OCI-LY7 (cell line): ENCODE measurements around the gene UBD. TPM values are rescaled to one million over a fixed set of nuclear protein-coding genes. Genes with fewer than 3 reads are reported as not detected.

Source experiments
- BruUV-seq: library from RNA; stranded (reverse); fragments of 400-500 nt; replicated peaks from 2 replicates; lab custom pipeline; 2021; lab: Mats Ljungman, UMichigan
- CTCF ChIA-PET: fragments of 300-600 bp; sonication (Branson Sonifier 250); formaldehyde crosslinking; loops from one replicate; lab custom pipeline; 2022; ENCODE audit warnings: antibody characterized with exemption; ENCODE audit not compliant: unreplicated experiment; lab: Charles Lee
- POLR2A ChIA-PET: fragments of 300-600 bp; sonication (Branson Sonifier 250); formaldehyde crosslinking; loops from one replicate; lab custom pipeline; 2022; ENCODE audit warnings: antibody characterized with exemption; lab: Charles Lee
- DNase-seq: peaks from one replicate; pipeline ENCODE4 v3.0.0-alpha.2; 2015; ENCODE audit warnings: low spot score
- H2AFZ ChIP-seq: fragments of 200-600 bp; sonication (generic), shearing (Covaris generic); 2 replicates; pipeline ENCODE4 v1.6.1; 2014; ENCODE audit warnings: mild to moderate bottlenecking, antibody characterized with exemption, low read length, moderate library complexity
- H3K27ac ChIP-seq: fragments of 200-600 bp; sonication (generic); 2 replicates; pipeline ENCODE4 v1.5.1; 2014; ENCODE audit warnings: mixed run types, low read depth, mild to moderate bottlenecking, moderate library complexity, low read length, inconsistent platforms; ENCODE audit not compliant: poor library complexity, severe bottlenecking
- H3K36me3 ChIP-seq: fragments of 200-600 bp; sonication (generic); 2 replicates; pipeline ENCODE4 v1.6.1; 2014; ENCODE audit warnings: mild to moderate bottlenecking, antibody characterized with exemption, low read length, moderate library complexity, mixed read lengths; ENCODE audit not compliant: insufficient read depth
- H3K4me1 ChIP-seq: fragments of 200-600 bp; sonication (generic); 2 replicates; pipeline ENCODE4 v1.5.1; 2014; ENCODE audit warnings: mild to moderate bottlenecking, low read length; ENCODE audit not compliant: insufficient read depth, poor library complexity, severe bottlenecking
- H3K4me2 ChIP-seq: fragments of 200-600 bp; sonication (generic); 2 replicates; pipeline ENCODE4 v1.6.1; 2014; ENCODE audit warnings: mild to moderate bottlenecking, low read length
- H3K4me3 ChIP-seq: fragments of 200-600 bp; sonication (generic); 2 replicates; pipeline ENCODE4 v1.5.1; 2014; ENCODE audit warnings: mild to moderate bottlenecking, low read depth, low read length; ENCODE audit not compliant: poor library complexity, severe bottlenecking
- H3K79me2 ChIP-seq: fragments of 200-600 bp; sonication (generic); 2 replicates; pipeline ENCODE4 v1.6.1; 2016; ENCODE audit warnings: low read depth, mild to moderate bottlenecking, low read length, moderate library complexity, mixed read lengths; ENCODE audit not compliant: insufficient read depth
- H3K9me2 ChIP-seq: fragments of 200-600 bp; sonication (generic); 2 replicates; pipeline ENCODE4 v1.6.1; 2016; ENCODE audit warnings: mild to moderate bottlenecking, low read length, mixed read lengths; ENCODE audit not compliant: insufficient read depth
- H3K9me3 ChIP-seq: fragments of 200-600 bp; sonication (generic); 2 replicates; pipeline ENCODE4 v1.6.1; 2014; ENCODE audit warnings: mild to moderate bottlenecking, mixed run types, low read length, mixed read lengths
- H4K20me1 ChIP-seq: fragments of 200-600 bp; sonication (generic); 2 replicates; pipeline ENCODE4 v1.6.1; 2014; ENCODE audit warnings: mild to moderate bottlenecking, antibody characterized with exemption, low read length, moderate library complexity, mixed read lengths; ENCODE audit not compliant: insufficient read depth
- EZH2phosphoT487 ChIP-seq: fragments of 200-600 bp; sonication (generic); IDR thresholded peaks from 2 replicates; pipeline ENCODE4 v1.6.1; 2018; ENCODE audit warnings: low read depth, borderline replicate concordance, mild to moderate bottlenecking, mixed run types, antibody characterized with exemption, low read length, moderate library complexity, mixed read lengths
- intact Hi-C: fragments of 100-400 bp; cut with micrococcal nuclease; formaldehyde crosslinking; loops from one replicate; pipeline ENCODE4 v1.10.0; 2022; ENCODE audit not compliant: unreplicated experiment
- total RNA-seq, 2 experiments: library from RNA; depleted of rRNA in 1 of 2; stranded (reverse); fragments of >200 nt in 1 of 2; shearing (Covaris generic) in 1 of 2; gene quantifications; 2 replicates each; pipeline ENCODE4 v1.2.3, GENCODE V29; 2014 to 2022
- TF ChIP-seq, protein P1 (sequence below): fragments of 200-600 bp; sonication (generic); conservative IDR thresholded peaks from 2 replicates; pipeline ENCODE4 v1.5.1; 2014; ENCODE audit warnings: mild to moderate bottlenecking, antibody characterized with exemption, low read length, moderate library complexity, mixed read lengths

UBD gene
- total RNA-seq, 2 experiments from 2014 or later, result not detected

DNA sequence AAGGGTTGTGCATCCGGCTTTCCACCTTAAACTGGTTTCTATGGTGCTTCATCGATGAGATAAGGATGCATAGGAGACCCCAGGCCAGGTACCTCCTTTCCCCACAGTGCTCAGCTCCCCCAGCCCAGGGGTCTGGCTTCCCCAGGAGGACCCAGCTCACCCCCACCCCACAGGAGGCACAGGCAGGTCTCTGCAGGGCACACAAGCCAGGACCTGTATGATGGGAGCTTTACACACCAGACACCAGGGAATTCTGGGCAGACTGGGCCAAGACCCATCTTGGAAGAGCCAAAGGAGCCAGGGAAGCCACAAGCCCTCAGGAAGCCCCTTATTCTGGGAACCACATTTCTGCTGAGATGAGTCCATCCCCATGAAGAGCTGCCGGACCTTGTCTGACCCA, 29.6 kb downstream of the UBD start:
- DNase-seq, result no peak
- Histone ChIP-seq H3K9me2 (no peaks in the 10 kb centered on the region), H2AFZ (no peak overlapping the region), H4K20me1 (no peaks in the 10 kb centered on the region), H3K4me3 (no peak overlapping the region), H3K36me3 (no peaks in the 10 kb centered on the region), H3K4me1 (no peaks in the 10 kb centered on the region), H3K27ac (no peak overlapping the region), H3K4me2 (no peak overlapping the region), H3K79me2 (no peaks in the 10 kb centered on the region), H3K9me3 (no peaks in the 10 kb centered on the region)
- BruUV-seq, result no TSS peak
- intact Hi-C loops, result no loop called here
- POLR2A ChIA-PET, result no interaction called here
- CTCF ChIA-PET, result no interaction called here
- TF ChIP-seq, protein P1, sequence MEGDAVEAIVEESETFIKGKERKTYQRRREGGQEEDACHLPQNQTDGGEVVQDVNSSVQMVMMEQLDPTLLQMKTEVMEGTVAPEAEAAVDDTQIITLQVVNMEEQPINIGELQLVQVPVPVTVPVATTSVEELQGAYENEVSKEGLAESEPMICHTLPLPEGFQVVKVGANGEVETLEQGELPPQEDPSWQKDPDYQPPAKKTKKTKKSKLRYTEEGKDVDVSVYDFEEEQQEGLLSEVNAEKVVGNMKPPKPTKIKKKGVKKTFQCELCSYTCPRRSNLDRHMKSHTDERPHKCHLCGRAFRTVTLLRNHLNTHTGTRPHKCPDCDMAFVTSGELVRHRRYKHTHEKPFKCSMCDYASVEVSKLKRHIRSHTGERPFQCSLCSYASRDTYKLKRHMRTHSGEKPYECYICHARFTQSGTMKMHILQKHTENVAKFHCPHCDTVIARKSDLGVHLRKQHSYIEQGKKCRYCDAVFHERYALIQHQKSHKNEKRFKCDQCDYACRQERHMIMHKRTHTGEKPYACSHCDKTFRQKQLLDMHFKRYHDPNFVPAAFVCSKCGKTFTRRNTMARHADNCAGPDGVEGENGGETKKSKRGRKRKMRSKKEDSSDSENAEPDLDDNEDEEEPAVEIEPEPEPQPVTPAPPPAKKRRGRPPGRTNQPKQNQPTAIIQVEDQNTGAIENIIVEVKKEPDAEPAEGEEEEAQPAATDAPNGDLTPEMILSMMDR, result no peak
- TF ChIP-seq EZH2phosphoT487, result no peak

DNA sequence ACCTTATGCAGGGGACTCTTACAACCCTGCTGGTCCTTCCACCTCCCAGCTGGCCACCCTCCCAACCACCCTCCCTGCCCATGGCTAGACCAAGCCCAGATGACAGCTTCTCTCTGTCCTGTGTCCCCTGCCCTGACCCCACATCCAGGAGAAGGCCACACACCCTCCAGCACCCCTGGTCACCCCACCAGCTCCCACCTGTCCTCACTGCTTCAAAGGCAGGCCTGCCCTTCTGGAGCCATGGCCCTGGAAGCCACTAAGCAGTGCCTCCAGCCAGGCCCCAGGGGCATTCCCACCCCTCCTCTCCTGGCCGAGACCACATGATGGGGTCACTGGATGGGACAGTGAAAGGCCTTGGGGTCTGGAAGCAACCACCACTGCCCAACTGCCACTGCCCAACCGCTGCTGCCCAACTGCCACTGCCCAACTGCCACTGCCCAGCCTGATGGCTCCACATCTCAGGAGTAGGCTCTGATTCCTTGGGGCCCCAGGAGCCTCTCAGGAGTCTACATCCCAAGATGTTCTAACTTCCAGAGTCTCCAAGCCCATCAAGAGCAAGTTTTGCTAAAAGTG, 30.5 kb downstream of the UBD start:
- BruUV-seq, result no TSS peak
- Histone ChIP-seq H3K9me3 (no peaks in the 10 kb centered on the region), H3K4me2 (no peak overlapping the region), H3K4me3 (no peak overlapping the region), H3K27ac (no peak overlapping the region), H3K36me3 (no peaks in the 10 kb centered on the region), H3K79me2 (no peaks in the 10 kb centered on the region), H3K4me1 (no peaks in the 10 kb centered on the region), H4K20me1 (no peaks in the 10 kb centered on the region), H2AFZ (no peak overlapping the region), H3K9me2 (no peaks in the 10 kb centered on the region)
- CTCF ChIA-PET, result no interaction called here
- POLR2A ChIA-PET, result no interaction called here
- no peak for DNase-seq
- intact Hi-C loops, result no loop called here
- TF ChIP-seq, protein P1, result no peak
- TF ChIP-seq EZH2phosphoT487, result no peak

DNA sequence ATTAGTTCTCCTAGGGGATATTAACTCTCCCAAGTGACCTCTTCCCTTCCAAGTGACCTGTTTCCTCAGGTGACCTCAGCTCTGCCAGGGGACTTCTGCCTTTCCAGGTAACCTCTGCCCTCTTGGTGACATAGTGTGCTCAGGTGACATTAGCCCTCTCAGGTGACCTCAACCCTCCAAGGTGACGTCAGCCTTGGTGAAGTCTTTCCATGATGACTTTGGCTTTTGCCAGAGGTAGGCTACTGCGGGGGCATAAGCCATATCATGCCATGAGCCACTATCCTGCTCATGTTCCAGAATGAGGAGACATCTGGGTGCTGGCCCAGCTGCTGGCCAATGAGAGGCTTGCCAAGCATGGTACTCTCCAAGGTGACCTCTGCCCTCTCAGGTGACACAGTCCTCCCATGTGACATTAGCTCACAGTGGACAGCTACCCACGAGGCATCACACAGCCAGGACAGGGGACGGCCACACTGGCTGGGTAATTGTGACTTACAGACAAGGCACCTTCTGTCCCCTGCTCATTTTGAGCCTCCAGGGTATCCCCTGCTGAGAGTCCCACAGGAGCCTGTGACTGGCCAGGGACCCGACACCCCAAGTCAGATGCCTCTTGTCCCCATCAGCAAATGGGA, 31.1 kb downstream of the UBD start:
- POLR2A ChIA-PET, result no interaction called here
- H4K20me1 ChIP-seq, result no peaks in the 10 kb centered on the region
- TF ChIP-seq, protein P1, result no peak
- H3K4me2 ChIP-seq, result no peak overlapping the region
- no peaks in the 10 kb centered on the region for H3K79me2 ChIP-seq
- H3K27ac ChIP-seq, result no peak overlapping the region
- no peaks in the 10 kb centered on the region for H3K36me3 ChIP-seq
- no peaks in the 10 kb centered on the region for H3K9me3 ChIP-seq
- H3K9me2 ChIP-seq, result no peaks in the 10 kb centered on the region
- BruUV-seq, result no TSS peak
- no peak for DNase-seq
- H3K4me3 ChIP-seq, result no peak overlapping the region
- H2AFZ ChIP-seq, result no peak overlapping the region
- no peaks in the 10 kb centered on the region for H3K4me1 ChIP-seq
- intact Hi-C loops, result no loop called here
- CTCF ChIA-PET, result no interaction called here
